22Rv1 (cell line): Measurements from ENCODE around the gene ZBTB48.
A peak's percentile ranks its signal among the peaks of the same experiment; 100 is the strongest.

Experiments used
- H3K27ac ChIP-seq: fragments of 450-650 bp; 2 replicates; pipeline ENCODE4 v1.5.1; 2017
- CTCF ChIP-seq: fragments of 450-650 bp; IDR thresholded peaks from 2 replicates; pipeline ENCODE4 v1.5.1; 2017; ENCODE audit warnings: mild to moderate bottlenecking
- ZFX ChIP-seq: fragments of 450-650 bp; IDR thresholded peaks from 2 replicates; pipeline ENCODE4 v1.6.1; 2017; ENCODE audit warnings: antibody characterized with exemption, borderline replicate concordance

The ZBTB48 gene

GRCh38 chr1:6544831-6545230 is 35.0 kb upstream of the ZBTB48 start:
- no peak overlapping the region for H3K27ac ChIP-seq

DNA sequence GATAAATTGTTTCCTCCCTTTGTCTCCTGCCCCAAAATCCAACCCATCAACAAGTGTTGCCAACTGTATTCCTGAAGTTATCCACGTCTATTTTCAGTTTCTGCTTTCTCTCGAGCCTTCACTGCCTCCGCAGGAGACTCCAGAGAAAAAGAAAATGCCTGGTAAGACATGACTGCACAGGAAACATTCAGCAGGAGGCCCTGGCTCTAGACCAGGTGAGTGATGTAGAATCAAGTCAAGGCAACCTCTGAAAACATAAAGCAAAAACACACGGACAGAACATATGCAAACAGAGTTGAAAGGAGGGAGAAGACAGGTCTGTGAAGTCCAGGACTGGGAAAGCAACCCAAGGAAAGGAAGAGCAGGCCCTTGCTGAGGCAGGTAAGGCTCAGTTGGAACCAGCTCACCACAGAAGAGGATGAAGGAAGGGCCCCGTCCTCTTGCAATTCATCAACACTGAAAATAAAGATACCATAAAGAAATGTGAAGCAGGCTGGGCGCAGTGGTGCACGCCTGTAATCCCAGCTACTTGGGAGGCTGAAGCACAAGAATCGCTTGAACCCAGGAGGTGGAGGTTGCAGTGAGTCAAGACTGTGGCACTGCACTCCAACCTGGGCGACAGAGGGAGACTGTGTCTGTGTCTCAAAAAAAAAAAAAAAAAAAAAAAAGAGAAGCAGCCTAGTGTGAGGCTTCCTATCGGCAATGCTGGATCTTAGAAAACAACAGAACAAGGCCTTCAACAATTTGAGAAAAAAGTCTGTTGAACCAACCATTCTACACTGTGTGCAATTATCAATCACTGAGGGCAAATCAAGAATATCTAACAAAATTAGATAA is 34.3 kb upstream of the ZBTB48 start:
- no peak overlapping the region for H3K27ac ChIP-seq
- no peak for TF ChIP-seq ZFX
- no peak for TF ChIP-seq CTCF

More at GRCh38 chr1:6544831-6545230, 35.0 kb upstream of the ZBTB48 start:
- TF ChIP-seq CTCF (no peak), ZFX (no peak)

DNA sequence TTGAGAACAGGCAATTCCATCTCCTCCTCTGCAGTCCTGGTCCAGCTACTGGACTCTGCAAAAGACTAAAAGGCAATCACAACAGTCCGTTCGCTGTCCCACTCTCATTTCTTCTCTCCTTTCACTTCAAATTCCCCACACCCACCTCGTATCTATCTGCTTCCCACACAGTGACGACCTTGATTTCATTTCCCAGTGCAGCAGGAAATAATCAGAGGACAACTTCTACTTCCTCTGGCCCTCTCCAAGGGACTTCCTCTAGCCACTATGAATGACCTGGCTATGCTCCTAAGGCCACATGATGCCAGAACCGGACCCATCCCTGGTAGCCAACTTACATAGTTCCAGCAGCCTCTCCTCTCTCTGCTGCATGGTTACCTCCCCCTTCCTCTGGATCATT is 33.5 kb upstream of the ZBTB48 start:
- no peak overlapping the region for H3K27ac ChIP-seq
- TF ChIP-seq ZFX, result no peak
- TF ChIP-seq CTCF, result no peak

DNA sequence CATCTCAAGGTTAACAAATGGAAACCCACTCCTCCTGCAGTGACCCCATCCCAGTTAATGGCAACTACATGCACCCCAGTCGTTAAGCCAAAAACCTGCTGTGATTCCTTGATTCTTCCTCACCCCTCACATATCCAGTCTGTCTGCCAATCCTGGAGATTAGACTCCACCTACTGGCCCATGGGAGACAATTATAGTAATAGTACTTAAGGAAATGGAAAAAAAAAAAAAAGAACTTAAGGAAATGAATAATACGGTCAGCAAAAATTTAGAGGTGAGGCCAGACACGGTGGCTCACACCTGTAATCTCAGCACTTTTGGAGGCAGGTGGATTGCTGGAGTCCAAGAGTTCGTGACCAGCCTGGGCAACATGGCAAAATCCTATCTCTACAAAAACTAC is 32.5 kb upstream of the ZBTB48 start:
- TF ChIP-seq CTCF (no peak), ZFX (no peak)
- no peak overlapping the region for H3K27ac ChIP-seq

DNA sequence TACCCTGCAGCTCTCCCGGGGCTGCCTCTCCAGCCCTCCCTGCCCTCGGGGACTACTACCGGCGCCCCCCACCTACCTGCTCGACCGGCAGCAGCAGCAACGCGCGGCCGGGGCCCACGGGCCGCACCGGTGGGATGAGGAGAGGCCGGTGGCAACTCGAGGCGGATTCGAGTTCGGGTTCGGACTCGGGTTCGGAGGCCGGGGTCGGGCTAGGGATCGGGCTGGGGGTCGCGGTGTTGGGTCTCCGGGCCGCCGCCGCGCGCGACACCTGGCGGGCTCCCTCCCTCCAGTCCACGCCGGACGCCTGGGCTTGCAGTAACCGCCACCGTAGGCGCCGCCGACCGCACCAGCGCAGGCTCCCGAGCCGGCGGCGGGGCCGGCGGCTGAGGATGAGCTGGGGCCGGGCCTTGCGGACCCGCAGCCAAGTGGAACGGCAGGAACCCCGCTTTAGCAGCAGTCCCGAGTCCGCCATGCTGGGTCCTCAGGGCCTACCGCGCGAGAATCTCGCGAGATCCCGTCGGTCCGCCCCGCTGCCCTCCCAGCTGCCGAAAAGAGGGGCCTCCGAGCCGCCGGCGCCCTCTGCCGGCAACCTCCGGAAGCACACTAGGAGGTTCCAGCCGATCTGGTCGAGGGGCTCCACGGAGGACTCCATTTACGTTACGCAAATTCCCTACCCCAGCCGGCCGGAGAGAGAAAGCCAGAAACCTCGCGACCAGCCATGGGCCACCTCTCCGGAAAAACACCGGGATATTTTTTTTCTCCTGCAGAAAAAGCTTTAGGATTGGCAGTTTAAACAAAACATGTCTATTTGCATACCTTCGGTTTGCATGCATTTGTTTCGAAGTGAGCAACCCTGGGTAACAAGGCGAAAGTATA is 25.5 kb upstream of the ZBTB48 start, which contains the start of gene NOL9:
Gene NOL9 (minus strand): TSS at position 483 of the 876 bp plus-strand sequence. CDS start 11 bp downstream, at position 472.
- TF ChIP-seq CTCF (peak; percentile 96), ZFX (no peak)
- peak within 1 kb of the TSS; percentile 59 for H3K27ac ChIP-seq

- H3K27ac ChIP-seq, result peak within 1 kb of the TSS; percentile 59
- no peak for TF ChIP-seq CTCF
- no peak for TF ChIP-seq ZFX
Observed at GRCh38 chr1:6554907-6555778, 24.7 kb upstream of the ZBTB48 start, which contains the start of gene TAS1R1. TAS1R1 (plus strand) TSS chr1:6555307; CDS start chr1:6555374, 67 bp downstream.
